ENCODE measurements around the gene CNDP2.

DNA sequence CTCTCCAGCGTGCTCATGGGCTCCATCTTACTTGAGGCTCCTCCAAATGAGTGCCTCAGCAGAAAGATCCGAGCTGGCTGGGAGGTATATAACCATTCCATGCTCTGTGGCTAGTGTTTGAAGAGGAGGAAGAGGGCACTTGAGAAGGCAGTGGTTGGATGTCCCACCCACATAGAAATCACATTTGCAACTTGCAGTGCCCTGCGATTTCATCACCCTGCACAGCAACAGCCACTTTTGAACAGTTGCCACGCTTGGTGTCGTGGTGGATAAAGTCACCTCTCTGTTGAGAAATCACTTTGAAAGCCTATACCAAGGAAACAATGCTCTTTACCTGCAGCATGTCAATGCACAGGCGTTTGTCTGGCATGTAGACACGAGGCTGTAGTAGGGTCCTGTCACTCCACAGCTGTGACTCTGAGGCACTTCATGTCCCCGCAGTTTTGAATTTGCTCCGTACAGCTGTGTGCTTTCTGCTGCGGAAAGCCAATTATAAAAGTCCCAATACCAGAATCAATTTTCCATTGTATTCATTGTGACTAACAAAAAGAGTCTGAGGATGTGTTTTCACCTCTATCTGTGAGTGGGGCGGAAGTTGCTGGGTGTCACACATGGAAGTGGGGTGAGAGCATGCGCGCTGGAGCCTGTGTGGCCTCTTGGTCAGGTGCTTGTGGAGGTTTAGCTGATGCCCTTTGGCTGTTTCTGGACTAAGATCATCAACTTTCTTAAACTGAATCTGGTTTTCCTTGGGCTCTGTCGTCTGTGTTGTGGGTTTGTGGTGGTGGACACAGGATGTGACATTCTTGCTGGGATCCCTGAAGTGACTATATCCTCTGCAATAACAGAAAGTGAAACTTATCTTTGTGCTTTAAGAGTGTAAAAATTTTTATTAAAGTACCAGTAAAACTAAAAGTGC, 2.8 kb downstream of the CNDP2 start:
- TF ChIP-seq, protein P1, sequence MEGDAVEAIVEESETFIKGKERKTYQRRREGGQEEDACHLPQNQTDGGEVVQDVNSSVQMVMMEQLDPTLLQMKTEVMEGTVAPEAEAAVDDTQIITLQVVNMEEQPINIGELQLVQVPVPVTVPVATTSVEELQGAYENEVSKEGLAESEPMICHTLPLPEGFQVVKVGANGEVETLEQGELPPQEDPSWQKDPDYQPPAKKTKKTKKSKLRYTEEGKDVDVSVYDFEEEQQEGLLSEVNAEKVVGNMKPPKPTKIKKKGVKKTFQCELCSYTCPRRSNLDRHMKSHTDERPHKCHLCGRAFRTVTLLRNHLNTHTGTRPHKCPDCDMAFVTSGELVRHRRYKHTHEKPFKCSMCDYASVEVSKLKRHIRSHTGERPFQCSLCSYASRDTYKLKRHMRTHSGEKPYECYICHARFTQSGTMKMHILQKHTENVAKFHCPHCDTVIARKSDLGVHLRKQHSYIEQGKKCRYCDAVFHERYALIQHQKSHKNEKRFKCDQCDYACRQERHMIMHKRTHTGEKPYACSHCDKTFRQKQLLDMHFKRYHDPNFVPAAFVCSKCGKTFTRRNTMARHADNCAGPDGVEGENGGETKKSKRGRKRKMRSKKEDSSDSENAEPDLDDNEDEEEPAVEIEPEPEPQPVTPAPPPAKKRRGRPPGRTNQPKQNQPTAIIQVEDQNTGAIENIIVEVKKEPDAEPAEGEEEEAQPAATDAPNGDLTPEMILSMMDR (IDR thresholded peaks at IDR 0.05) = no peak
- no peak for TF ChIP-seq POLR2A (IDR thresholded peaks at IDR 0.05)

Measured in adrenal gland (tissue), 5 donors.